Neuronal stem cell (in vitro differentiated cells): ENCODE data around the gene CPEB3.

ENCODE experiments used
- DNase-seq: peaks from one replicate; pipeline ENCODE4 v3.0.0-alpha.2; 2013; ENCODE audit warnings: low spot score
- H2AFZ ChIP-seq: one replicate; pipeline ENCODE4 v1.6.1; 2013; ENCODE audit warnings: mild to moderate bottlenecking, low read length, inconsistent platforms
- H2AK5ac ChIP-seq: 2 replicates; pipeline ENCODE4 v1.6.1; 2013; ENCODE audit warnings: low read depth, mild to moderate bottlenecking, inconsistent platforms, low read length, moderate library complexity, mixed read lengths
- H2BK120ac ChIP-seq: 2 replicates; pipeline ENCODE4 v1.6.1; 2013; ENCODE audit warnings: low read depth, mild to moderate bottlenecking, inconsistent platforms, low read length, moderate library complexity, mixed read lengths
- H2BK12ac ChIP-seq: one replicate; pipeline ENCODE4 v1.6.1; 2013; ENCODE audit warnings: low read length, inconsistent platforms
- H2BK15ac ChIP-seq: 2 replicates; pipeline ENCODE4 v1.6.1; 2013; ENCODE audit warnings: mild to moderate bottlenecking, low read length, inconsistent platforms, mixed read lengths
- H2BK5ac ChIP-seq: one replicate; pipeline ENCODE4 v1.6.1; 2013; ENCODE audit warnings: inconsistent platforms, mild to moderate bottlenecking, low read length, moderate library complexity
- H3K14ac ChIP-seq: one replicate; pipeline ENCODE4 v1.6.1; 2013; ENCODE audit warnings: low read length, inconsistent platforms
- H3K18ac ChIP-seq: 2 replicates; pipeline ENCODE4 v1.6.1; 2013; ENCODE audit warnings: low read length, inconsistent platforms
- H3K23ac ChIP-seq: 2 replicates; pipeline ENCODE4 v1.6.1; 2013; ENCODE audit warnings: low read depth, mild to moderate bottlenecking, mixed read lengths, low read length, inconsistent platforms; ENCODE audit not compliant: poor library complexity
- H3K27ac ChIP-seq: replicated peaks from 3 replicates; pipeline ENCODE4 v1.5.1; 2013; ENCODE audit warnings: low read length, inconsistent platforms
- H3K27me3 ChIP-seq, 3 experiments: 2 replicates each; pipeline ENCODE4 v1.6.1; 2013; ENCODE audit warnings: low read length in 3 of 3, mild to moderate bottlenecking in 2 of 3, inconsistent platforms in 1 of 3, low read depth in 1 of 3, mixed read lengths in 1 of 3, moderate library complexity in 1 of 3; ENCODE audit not compliant: control insufficient read depth in 3 of 3, insufficient read depth in 3 of 3
- H3K36me3 ChIP-seq, 2 donors: replicated peaks in 1 of 2; 2 replicates each; pipeline ENCODE4 v1.6.1; 2013; ENCODE audit warnings: low read length in 2 of 2; ENCODE audit not compliant: control insufficient read depth in 2 of 2, insufficient read depth in 2 of 2
- H3K4ac ChIP-seq: 2 replicates; pipeline ENCODE4 v1.6.1; 2013; ENCODE audit warnings: inconsistent platforms, mild to moderate bottlenecking, low read length, moderate library complexity
- H3K4me1 ChIP-seq, 2 donors: 1 replicate in 1 of 2; 2 replicates in 1 of 2; pipeline ENCODE4 v1.6.1; 2013; ENCODE audit warnings: low read length in 2 of 2, low read depth in 1 of 2; ENCODE audit not compliant: control insufficient read depth in 2 of 2, insufficient read depth in 1 of 2
- H3K4me2 ChIP-seq: one replicate; pipeline ENCODE4 v1.6.1; 2013; ENCODE audit warnings: mild to moderate bottlenecking, low read length, inconsistent platforms; ENCODE audit not compliant: insufficient read depth, poor library complexity, severe bottlenecking
- H3K4me3 ChIP-seq, 2 donors: 2 replicates each; pipeline ENCODE4 v1.5.1; 2013; ENCODE audit warnings: low read length in 2 of 2, mild to moderate bottlenecking in 2 of 2, inconsistent platforms in 1 of 2, moderate library complexity in 1 of 2
- H3K79me1 ChIP-seq: one replicate; pipeline ENCODE4 v1.6.1; 2013; ENCODE audit warnings: low read depth, mild to moderate bottlenecking, inconsistent platforms, low read length, moderate library complexity
- H3K9ac ChIP-seq: one replicate; pipeline ENCODE4 v1.6.1; 2013; ENCODE audit warnings: mild to moderate bottlenecking, low read depth, low read length, inconsistent platforms; ENCODE audit not compliant: poor library complexity
- H3K9me3 ChIP-seq, 2 donors: replicated peaks in 1 of 2; 2 replicates each; pipeline versions ENCODE3 to v1.6.1; 2013; ENCODE audit warnings: low read length in 2 of 2, mild to moderate bottlenecking in 2 of 2, inconsistent platforms in 1 of 2, low read depth in 1 of 2, mixed read lengths in 1 of 2, moderate library complexity in 1 of 2; ENCODE audit not compliant: control insufficient read depth in 2 of 2, insufficient read depth in 1 of 2
- H4K8ac ChIP-seq: one replicate; pipeline ENCODE4 v1.6.1; 2013; ENCODE audit warnings: low read depth, mild to moderate bottlenecking, inconsistent platforms, low read length, moderate library complexity
- H4K91ac ChIP-seq: one replicate; pipeline ENCODE4 v1.6.1; 2013; ENCODE audit warnings: low read length, low read depth, mild to moderate bottlenecking, inconsistent platforms; ENCODE audit not compliant: poor library complexity
- WGBS, 2 donors: extraction: QIAGEN DNeasy Blood & Tissue Kit; methylation state at CpG; one replicate each; pipeline ENCODE4 v1.1.7; 2013; ENCODE audit warnings: missing lambda C conversion rate in 2 of 2, mixed read lengths in 1 of 2; ENCODE audit not compliant: insufficient read length in 2 of 2, insufficient replicate concordance in 1 of 2; ENCODE audit errors: extremely low coverage in 2 of 2; 5-methylcytosine and 5-hydroxymethylcytosine counted together

CPEB3 gene

DNA sequence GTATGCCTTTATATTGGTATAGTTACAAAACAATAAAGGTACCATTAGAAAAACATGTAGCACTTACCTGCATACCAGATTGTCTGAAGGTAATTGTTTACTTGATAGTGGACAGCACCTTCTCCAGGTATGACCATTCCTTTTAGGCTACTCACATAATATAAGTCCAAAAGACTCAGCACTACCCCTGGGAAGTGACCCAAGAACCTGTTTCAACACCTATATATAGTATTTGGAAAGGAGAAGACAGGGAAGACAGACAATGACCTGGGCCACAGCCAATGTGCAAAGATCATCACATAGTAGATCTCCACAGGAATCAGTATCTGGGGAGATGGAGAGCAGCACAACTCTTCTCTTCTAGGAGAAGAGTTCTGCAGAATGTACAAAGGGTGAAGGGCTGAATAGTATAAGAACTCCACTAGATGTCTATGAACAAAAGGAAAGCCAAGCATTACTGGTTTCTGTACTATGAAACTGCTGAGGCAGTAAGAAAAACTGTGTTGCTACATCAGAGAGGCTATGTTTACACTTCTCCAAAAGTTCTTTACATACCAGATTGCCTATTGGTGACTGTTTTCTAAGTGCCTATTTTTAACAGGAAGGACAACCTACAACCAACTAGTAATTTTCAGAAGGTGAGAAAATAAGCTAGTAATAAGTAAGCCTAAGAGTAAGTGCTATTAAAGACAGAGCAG lies 208.1 kb downstream of the CPEB3 start:
- Histone ChIP-seq H3K4me3 (no peak overlapping the region), H3K14ac (no peak overlapping the region), H3K23ac (no peak overlapping the region), H2BK15ac (no peak overlapping the region), H3K4ac (no peak overlapping the region), H3K27me3 (no peaks in the 10 kb centered on the region), H4K91ac (no peak overlapping the region), H2BK5ac (no peak overlapping the region), H2BK120ac (no peak overlapping the region), H3K18ac (no peak overlapping the region), H2BK12ac (no peak overlapping the region), H3K4me2 (no peak overlapping the region), H3K9me3 (no peaks in the 10 kb centered on the region), H3K9ac (no peak overlapping the region), H3K36me3 (no peaks in the 10 kb centered on the region), H2AFZ (no peak overlapping the region), H4K8ac (no peak overlapping the region), H2AK5ac (no peak overlapping the region), H3K4me1 (no peaks in the 10 kb centered on the region), H3K27ac (no peak overlapping the region), H3K79me1 (no peaks in the 10 kb centered on the region)
- no peak for DNase-seq

DNA sequence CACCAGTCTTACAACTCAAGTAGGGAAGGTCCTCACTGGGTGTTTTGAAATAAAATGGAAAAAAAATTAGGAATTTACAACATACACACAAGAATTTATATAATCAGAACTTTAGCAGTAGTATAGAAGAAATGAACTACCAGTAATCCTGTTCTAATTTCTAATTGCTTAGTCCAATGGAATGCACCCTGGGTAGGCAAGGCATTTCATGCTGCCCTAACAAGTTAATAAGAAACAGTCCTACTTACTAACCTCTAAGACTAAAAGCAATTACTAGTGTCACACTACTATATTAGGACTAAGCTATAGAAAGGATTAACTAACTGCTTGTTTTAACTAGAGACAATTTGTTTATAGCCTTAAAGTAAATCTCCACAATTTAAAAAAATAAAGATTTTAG lies 209.2 kb downstream of the CPEB3 start:
- H2AK5ac ChIP-seq, result no peak overlapping the region
- H3K79me1 ChIP-seq, result no peaks in the 10 kb centered on the region
- no peak overlapping the region for H2AFZ ChIP-seq
- no peak overlapping the region for H2BK15ac ChIP-seq
- no peak overlapping the region for H3K27ac ChIP-seq
- no peak overlapping the region for H3K4me2 ChIP-seq
- H3K4me3 ChIP-seq, result no peak overlapping the region
- H3K14ac ChIP-seq, result no peak overlapping the region
- no peak overlapping the region for H4K91ac ChIP-seq
- no peak overlapping the region for H2BK12ac ChIP-seq
- DNase-seq, result no peak
- no peaks in the 10 kb centered on the region for H3K9me3 ChIP-seq
- H3K27me3 ChIP-seq, result no peaks in the 10 kb centered on the region
- no peak overlapping the region for H2BK5ac ChIP-seq
- H3K4ac ChIP-seq, result no peak overlapping the region
- H4K8ac ChIP-seq, result no peak overlapping the region
- no peak overlapping the region for H3K9ac ChIP-seq
- no peaks in the 10 kb centered on the region for H3K36me3 ChIP-seq
- no peak overlapping the region for H2BK120ac ChIP-seq
- H3K23ac ChIP-seq, result no peak overlapping the region
- no peaks in the 10 kb centered on the region for H3K4me1 ChIP-seq
- H3K18ac ChIP-seq, result no peak overlapping the region

DNA sequence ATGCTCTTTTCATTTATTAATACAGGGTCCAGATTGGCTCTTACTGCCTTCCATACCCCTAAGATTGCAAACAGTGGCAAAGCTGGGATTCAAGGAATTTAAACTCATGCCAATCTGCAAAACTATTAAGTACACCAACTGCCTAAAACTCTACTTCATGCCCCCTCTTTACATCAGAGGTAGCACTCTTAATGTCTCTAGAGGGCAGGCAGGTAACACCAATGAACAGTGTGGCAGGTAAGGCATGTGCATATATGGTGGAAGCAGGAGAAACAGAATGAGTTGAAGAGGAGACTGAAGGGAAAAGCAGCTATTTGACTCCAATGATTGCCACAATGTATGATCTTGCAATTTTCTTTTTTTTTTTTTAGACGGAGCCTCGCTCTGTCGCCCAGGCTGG lies 210.6 kb downstream of the CPEB3 start:
- no peaks in the 10 kb centered on the region for H3K79me1 ChIP-seq
- H3K4me1 ChIP-seq, result no peaks in the 10 kb centered on the region
- no peak overlapping the region for H2BK5ac ChIP-seq
- no peak overlapping the region for H3K4me2 ChIP-seq
- no peaks in the 10 kb centered on the region for H3K36me3 ChIP-seq
- H3K27me3 ChIP-seq, result no peaks in the 10 kb centered on the region
- H3K4me3 ChIP-seq, result no peak overlapping the region
- H3K18ac ChIP-seq, result no peak overlapping the region
- H3K23ac ChIP-seq, result no peak overlapping the region
- H2BK12ac ChIP-seq, result no peak overlapping the region
- no peaks in the 10 kb centered on the region for H3K9me3 ChIP-seq
- no peak overlapping the region for H3K27ac ChIP-seq
- no peak for DNase-seq
- no peak overlapping the region for H2AK5ac ChIP-seq
- H3K9ac ChIP-seq, result no peak overlapping the region
- H2BK120ac ChIP-seq, result no peak overlapping the region
- H3K14ac ChIP-seq, result no peak overlapping the region
- H3K4ac ChIP-seq, result no peak overlapping the region
- no peak overlapping the region for H2BK15ac ChIP-seq
- H4K8ac ChIP-seq, result no peak overlapping the region
- WGBS, 2 donors, result no CpG with 5 or more reads among the region's 3 CpGs
- H4K91ac ChIP-seq, result no peak overlapping the region
- H2AFZ ChIP-seq, result no peak overlapping the region

DNA sequence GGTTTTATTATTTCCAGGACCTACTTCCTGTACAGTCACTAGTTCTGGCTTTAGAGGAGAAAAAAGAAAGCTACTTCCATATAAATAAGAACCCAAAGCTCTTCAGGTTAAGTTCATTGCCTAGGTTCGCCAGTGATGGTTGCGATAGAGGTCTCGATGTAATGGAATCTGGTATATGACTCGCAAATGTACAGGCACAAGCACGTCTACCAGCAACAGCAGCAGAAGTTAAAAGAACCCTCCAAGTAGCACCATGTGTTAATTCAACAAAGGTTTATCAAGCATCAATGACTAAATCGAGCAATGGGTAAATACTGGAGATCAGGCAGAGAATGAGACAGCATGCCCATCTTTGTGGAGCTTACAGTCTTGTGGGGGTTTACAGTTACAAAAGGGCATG lies 211.9 kb downstream of the CPEB3 start:
- Histone ChIP-seq H2AFZ (no peak overlapping the region), H2BK15ac (no peak overlapping the region), H2AK5ac (no peak overlapping the region), H3K4me3 (no peak overlapping the region), H3K9me3 (no peaks in the 10 kb centered on the region), H3K14ac (no peak overlapping the region), H4K91ac (no peak overlapping the region), H3K36me3 (no peaks in the 10 kb centered on the region), H2BK12ac (no peak overlapping the region), H3K79me1 (no peaks in the 10 kb centered on the region), H3K4ac (no peak overlapping the region), H3K23ac (no peak overlapping the region), H2BK120ac (no peak overlapping the region), H3K9ac (no peak overlapping the region), H3K18ac (no peak overlapping the region), H4K8ac (no peak overlapping the region), H3K4me1 (no peaks in the 10 kb centered on the region), H3K27me3 (no peaks in the 10 kb centered on the region), H3K4me2 (no peak overlapping the region), H2BK5ac (no peak overlapping the region), H3K27ac (no peak overlapping the region)
- no peak for DNase-seq
- no CpG with 5 or more reads among the region's 6 CpGs for WGBS, 2 donors
